Endothelial cell of umbilical vein (primary cell): Measurements from ENCODE around the gene C4BPA. TPM values are rescaled to one million over a fixed set of nuclear protein-coding genes. Genes with fewer than 3 reads are reported as not detected.

Source experiments
- polyA plus RNA-seq, 4 experiments: library from polyadenylated mRNA; depleted of rRNA in 3 of 4; stranded (reverse) in 3 of 4; unstranded in 1 of 4; fragments of >200 nt; gene quantifications; 2 replicates each; pipeline versions ENCODE4 v1.2.1 to v1.2.3, GENCODE V29; 2011 to 2012; ENCODE audit warnings: missing spikeins in 1 of 4
- small RNA-seq: library from RNA; depleted of rRNA; stranded (forward); fragments of <200 nt; gene quantifications from one replicate; pipeline ENCODE3, GENCODE V24; 2012; ENCODE audit warnings: low replicate concordance, low read depth; ENCODE audit not compliant: insufficient read depth, insufficient read length
- total RNA-seq: library from RNA; stranded (reverse); gene quantifications from 2 replicates; pipeline ENCODE4 v1.2.3, GENCODE V29; 2021

C4BPA gene
- total and polyA plus RNA-seq, 2 donors (not counting 3 experiments of a cell fraction or from before 2014, with no cell fraction given) = not detected

Small RNAs within 50 kb of the gene (small RNA-seq; reads per million reads assigned to genes)
- gene AL445493.1 = not detected

Other genes starting within 250 kb of the C4BPA start
- gene IL20, start 238.6 kb upstream of the C4BPA start, total RNA-seq = not detected in 2 replicates
- not detected in 2 replicates for gene IL20, start 238.6 kb upstream of the C4BPA start, polyA plus RNA-seq
- not detected in 2 replicates for gene IL24, start 206.8 kb upstream of the C4BPA start, total RNA-seq
- gene IL24, start 206.8 kb upstream of the C4BPA start, polyA plus RNA-seq = not detected in 2 replicates
- not detected in 2 replicates for gene FCMR, start 182.3 kb upstream of the C4BPA start, total RNA-seq
- gene FCMR, start 182.3 kb upstream of the C4BPA start, polyA plus RNA-seq = not detected in 2 replicates
- not detected in 2 replicates for gene PIGR, start 157.8 kb upstream of the C4BPA start, total RNA-seq
- not detected in 2 replicates for gene PIGR, start 157.8 kb upstream of the C4BPA start, polyA plus RNA-seq
- not detected in 2 replicates for gene FCAMR, start 133.8 kb upstream of the C4BPA start, total RNA-seq
- not detected in 2 replicates for gene FCAMR, start 133.8 kb upstream of the C4BPA start, polyA plus RNA-seq
- gene C1orf116, start 71.5 kb upstream of the C4BPA start, total RNA-seq = 0.07 TPM in 1 of 2 replicates, not detected in the other
- gene C1orf116, start 71.5 kb upstream of the C4BPA start, polyA plus RNA-seq = not detected in 2 replicates
- 5.6 and 5.9 TPM in 2 replicates for gene YOD1, start 53.0 kb upstream of the C4BPA start, total RNA-seq
- gene YOD1, start 53.0 kb upstream of the C4BPA start, polyA plus RNA-seq = 0.81 and 1.2 TPM in 2 replicates
- gene PFKFB2, start 51.0 kb upstream of the C4BPA start, total RNA-seq = 1.8 and 2.0 TPM in 2 replicates
- gene PFKFB2, start 51.0 kb upstream of the C4BPA start, polyA plus RNA-seq = 0.70 and 0.78 TPM in 2 replicates
- not detected in 2 replicates for gene C4BPB, start 15.4 kb upstream of the C4BPA start, total RNA-seq
- not detected in 2 replicates for gene C4BPB, start 15.4 kb upstream of the C4BPA start, polyA plus RNA-seq
- gene CD55, start 217.4 kb downstream of the C4BPA start, total RNA-seq = 179 and 223 TPM in 2 replicates
- 103 and 111 TPM in 2 replicates for gene CD55, start 217.4 kb downstream of the C4BPA start, polyA plus RNA-seq